Neural progenitor cell (in vitro differentiated cells): ENCODE data around the gene GRID1.

Source experiments
- EZH2phosphoT487 ChIP-seq: fragments of 200-600 bp; sonication (generic); IDR thresholded peaks from 2 replicates; pipeline ENCODE4 v1.6.1; 2017; ENCODE audit warnings: antibody characterized with exemption
- TF ChIP-seq, protein P1 (sequence below): fragments of 200-600 bp; sonication (generic); IDR thresholded peaks from 2 replicates; pipeline ENCODE4 v1.5.1; 2017; ENCODE audit warnings: antibody characterized with exemption, mild to moderate bottlenecking

DNA sequence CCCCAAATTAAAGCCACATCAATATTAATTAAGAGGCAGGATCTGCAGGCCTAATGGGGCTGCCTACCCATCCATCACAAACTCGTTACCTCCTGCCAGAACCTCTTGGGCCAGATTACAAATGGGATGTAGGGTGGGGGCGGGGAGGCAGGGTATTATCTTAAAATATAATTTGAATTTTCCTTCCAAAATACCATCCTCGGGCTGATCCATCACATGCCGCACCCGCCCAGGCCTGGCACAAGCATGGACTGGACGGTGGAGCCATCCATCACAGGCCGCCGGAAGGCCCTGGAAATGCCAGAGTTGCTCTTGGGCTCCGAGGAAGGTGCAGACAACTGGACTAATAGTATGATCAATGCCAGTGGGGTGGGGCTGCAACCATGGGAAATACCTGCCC is 212.8 kb downstream of the GRID1 start:
- TF ChIP-seq, protein P1, sequence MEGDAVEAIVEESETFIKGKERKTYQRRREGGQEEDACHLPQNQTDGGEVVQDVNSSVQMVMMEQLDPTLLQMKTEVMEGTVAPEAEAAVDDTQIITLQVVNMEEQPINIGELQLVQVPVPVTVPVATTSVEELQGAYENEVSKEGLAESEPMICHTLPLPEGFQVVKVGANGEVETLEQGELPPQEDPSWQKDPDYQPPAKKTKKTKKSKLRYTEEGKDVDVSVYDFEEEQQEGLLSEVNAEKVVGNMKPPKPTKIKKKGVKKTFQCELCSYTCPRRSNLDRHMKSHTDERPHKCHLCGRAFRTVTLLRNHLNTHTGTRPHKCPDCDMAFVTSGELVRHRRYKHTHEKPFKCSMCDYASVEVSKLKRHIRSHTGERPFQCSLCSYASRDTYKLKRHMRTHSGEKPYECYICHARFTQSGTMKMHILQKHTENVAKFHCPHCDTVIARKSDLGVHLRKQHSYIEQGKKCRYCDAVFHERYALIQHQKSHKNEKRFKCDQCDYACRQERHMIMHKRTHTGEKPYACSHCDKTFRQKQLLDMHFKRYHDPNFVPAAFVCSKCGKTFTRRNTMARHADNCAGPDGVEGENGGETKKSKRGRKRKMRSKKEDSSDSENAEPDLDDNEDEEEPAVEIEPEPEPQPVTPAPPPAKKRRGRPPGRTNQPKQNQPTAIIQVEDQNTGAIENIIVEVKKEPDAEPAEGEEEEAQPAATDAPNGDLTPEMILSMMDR: no peak
- no peak for TF ChIP-seq EZH2phosphoT487
